Measurements from ENCODE around the gene HINT1.

The HINT1 gene

GRCh38 chr5:131165119-131165727, at the start of gene HINT1:
Gene HINT1, minus strand, starts transcription at chr5:131165256. Its CDS starts 51 bp downstream, at chr5:131165205.
- peak within 1 kb of the TSS; percentile 90 for H3K4me3 ChIP-seq (ENCODE audit: insufficient read length, low read depth)

GRCh38 chr5:131214609-131215227, 49.7 kb upstream of the HINT1 start:
- TF ChIP-seq ZNF274 (IDR thresholded peaks at IDR 0.05; ENCODE audit: low read depth, low read length) (no peak), YY1 (IDR thresholded peaks at IDR 0.05; ENCODE audit: insufficient read depth, insufficient read length) (no peak), SUZ12 (IDR thresholded peaks at IDR 0.05; ENCODE audit: extremely low read depth, insufficient read depth, insufficient read length) (no peak)
- DNase-seq (ENCODE audit: low read depth, low spot score): no peak
- H3K4me3 ChIP-seq (ENCODE audit: insufficient read length, low read depth): no peak overlapping the region
- H3K27me3 ChIP-seq (ENCODE audit: insufficient read depth, insufficient read length): no peaks in the 10 kb centered on the region
- no peaks in the 10 kb centered on the region for H3K4me1 ChIP-seq (ENCODE audit: insufficient read depth, insufficient read length)
- no peaks in the 10 kb centered on the region for H3K36me3 ChIP-seq (ENCODE audit: insufficient read depth, insufficient read length, low read length)
- no peaks in the 10 kb centered on the region for H3K9me3 ChIP-seq (ENCODE audit: insufficient read depth, low read length)
- no peak overlapping the region for H3K9ac ChIP-seq (ENCODE audit: insufficient read length, low read depth)

More at GRCh38 chr5:131165119-131165727, at the start of gene HINT1:
- H3K36me3 ChIP-seq (ENCODE audit: insufficient read depth, insufficient read length, low read length): peaks cover 29% of the 10 kb centered on the region
- H3K9ac ChIP-seq (ENCODE audit: insufficient read length, low read depth): peak within 1 kb of the TSS; percentile 97
- no peaks in the 10 kb centered on the region for H3K27me3 ChIP-seq (ENCODE audit: insufficient read depth, insufficient read length)
- H3K9me3 ChIP-seq (ENCODE audit: insufficient read depth, low read length): no peaks in the 10 kb centered on the region
- peak; percentile 83 for DNase-seq (ENCODE audit: low read depth, low spot score)
- no peak for TF ChIP-seq SUZ12 (IDR thresholded peaks at IDR 0.05; ENCODE audit: extremely low read depth, insufficient read depth, insufficient read length)
- TF ChIP-seq ZNF274 (IDR thresholded peaks at IDR 0.05; ENCODE audit: low read depth, low read length): no peak
- TF ChIP-seq YY1 (IDR thresholded peaks at IDR 0.05; ENCODE audit: insufficient read depth, insufficient read length): no peak
- no peaks in the 10 kb centered on the region for H3K4me1 ChIP-seq (ENCODE audit: insufficient read depth, insufficient read length)

GRCh38 chr5:131212471-131213021, 47.5 kb upstream of the HINT1 start:
- H3K27me3 ChIP-seq (ENCODE audit: insufficient read depth, insufficient read length): no peaks in the 10 kb centered on the region
- H3K4me1 ChIP-seq (ENCODE audit: insufficient read depth, insufficient read length): no peaks in the 10 kb centered on the region
- H3K36me3 ChIP-seq (ENCODE audit: insufficient read depth, insufficient read length, low read length): no peaks in the 10 kb centered on the region
- no peaks in the 10 kb centered on the region for H3K9me3 ChIP-seq (ENCODE audit: insufficient read depth, low read length)
- H3K4me3 ChIP-seq (ENCODE audit: insufficient read length, low read depth): no peak overlapping the region
- no peak overlapping the region for H3K9ac ChIP-seq (ENCODE audit: insufficient read length, low read depth)
- DNase-seq (ENCODE audit: low read depth, low spot score): no peak
- TF ChIP-seq YY1 (IDR thresholded peaks at IDR 0.05; ENCODE audit: insufficient read depth, insufficient read length): no peak
- no peak for TF ChIP-seq SUZ12 (IDR thresholded peaks at IDR 0.05; ENCODE audit: extremely low read depth, insufficient read depth, insufficient read length)
- no peak for TF ChIP-seq ZNF274 (IDR thresholded peaks at IDR 0.05; ENCODE audit: low read depth, low read length)

- H3K36me3 ChIP-seq (ENCODE audit: insufficient read depth, insufficient read length, low read length): no peaks in the 10 kb centered on the region
- H3K4me1 ChIP-seq (ENCODE audit: insufficient read depth, insufficient read length): no peaks in the 10 kb centered on the region
- TF ChIP-seq ZNF274 (IDR thresholded peaks at IDR 0.05; ENCODE audit: low read depth, low read length) (no peak), YY1 (IDR thresholded peaks at IDR 0.05; ENCODE audit: insufficient read depth, insufficient read length) (no peak), SUZ12 (IDR thresholded peaks at IDR 0.05; ENCODE audit: extremely low read depth, insufficient read depth, insufficient read length) (no peak)
- DNase-seq (ENCODE audit: low read depth, low spot score): no peak
- no peaks in the 10 kb centered on the region for H3K9me3 ChIP-seq (ENCODE audit: insufficient read depth, low read length)
- no peak overlapping the region for H3K4me3 ChIP-seq (ENCODE audit: insufficient read length, low read depth)
- H3K27me3 ChIP-seq (ENCODE audit: insufficient read depth, insufficient read length): no peaks in the 10 kb centered on the region
- H3K9ac ChIP-seq (ENCODE audit: insufficient read length, low read depth): no peak overlapping the region
Observed at GRCh38 chr5:131211669-131212068, 46.6 kb upstream of the HINT1 start.

GRCh38 chr5:131210151-131210510, 45.1 kb upstream of the HINT1 start:
- Histone ChIP-seq H3K9ac (ENCODE audit: insufficient read length, low read depth) (no peak overlapping the region), H3K4me1 (ENCODE audit: insufficient read depth, insufficient read length) (no peaks in the 10 kb centered on the region), H3K27me3 (ENCODE audit: insufficient read depth, insufficient read length) (no peaks in the 10 kb centered on the region), H3K36me3 (ENCODE audit: insufficient read depth, insufficient read length, low read length) (no peaks in the 10 kb centered on the region), H3K9me3 (ENCODE audit: insufficient read depth, low read length) (no peaks in the 10 kb centered on the region), H3K4me3 (ENCODE audit: insufficient read length, low read depth) (no peak overlapping the region)
- TF ChIP-seq ZNF274 (IDR thresholded peaks at IDR 0.05; ENCODE audit: low read depth, low read length) (no peak), SUZ12 (IDR thresholded peaks at IDR 0.05; ENCODE audit: extremely low read depth, insufficient read depth, insufficient read length) (no peak), YY1 (IDR thresholded peaks at IDR 0.05; ENCODE audit: insufficient read depth, insufficient read length) (no peak)
- no peak for DNase-seq (ENCODE audit: low read depth, low spot score)

- Histone ChIP-seq H3K4me3 (ENCODE audit: insufficient read length, low read depth) (no peak overlapping the region), H3K36me3 (ENCODE audit: insufficient read depth, insufficient read length, low read length) (no peaks in the 10 kb centered on the region), H3K4me1 (ENCODE audit: insufficient read depth, insufficient read length) (no peaks in the 10 kb centered on the region), H3K9me3 (ENCODE audit: insufficient read depth, low read length) (no peaks in the 10 kb centered on the region), H3K27me3 (ENCODE audit: insufficient read depth, insufficient read length) (no peaks in the 10 kb centered on the region), H3K9ac (ENCODE audit: insufficient read length, low read depth) (no peak overlapping the region)
- DNase-seq (ENCODE audit: low read depth, low spot score): no peak
- TF ChIP-seq ZNF274 (IDR thresholded peaks at IDR 0.05; ENCODE audit: low read depth, low read length) (no peak), SUZ12 (IDR thresholded peaks at IDR 0.05; ENCODE audit: extremely low read depth, insufficient read depth, insufficient read length) (no peak), YY1 (IDR thresholded peaks at IDR 0.05; ENCODE audit: insufficient read depth, insufficient read length) (no peak)
Observed at GRCh38 chr5:131209506-131210150, 44.6 kb upstream of the HINT1 start.

GRCh38 chr5:131209175-131209505, 44.1 kb upstream of the HINT1 start:
- DNase-seq (ENCODE audit: low read depth, low spot score): no peak
- Histone ChIP-seq H3K9ac (ENCODE audit: insufficient read length, low read depth) (no peak overlapping the region), H3K9me3 (ENCODE audit: insufficient read depth, low read length) (no peaks in the 10 kb centered on the region), H3K4me1 (ENCODE audit: insufficient read depth, insufficient read length) (no peaks in the 10 kb centered on the region), H3K36me3 (ENCODE audit: insufficient read depth, insufficient read length, low read length) (no peaks in the 10 kb centered on the region), H3K27me3 (ENCODE audit: insufficient read depth, insufficient read length) (no peaks in the 10 kb centered on the region), H3K4me3 (ENCODE audit: insufficient read length, low read depth) (no peak overlapping the region)
- no peak for TF ChIP-seq ZNF274 (IDR thresholded peaks at IDR 0.05; ENCODE audit: low read depth, low read length)
- no peak for TF ChIP-seq SUZ12 (IDR thresholded peaks at IDR 0.05; ENCODE audit: extremely low read depth, insufficient read depth, insufficient read length)
- no peak for TF ChIP-seq YY1 (IDR thresholded peaks at IDR 0.05; ENCODE audit: insufficient read depth, insufficient read length)

Data from NT2/D1 (cell line).